ENCODE data around the gene DENND1A. TPM values are rescaled to one million over a fixed set of nuclear protein-coding genes. Genes with fewer than 3 reads are reported as not detected.

The DENND1A gene
- total and polyA plus RNA-seq, 9 donors, result 9.3 to 16.0 (median 13.8) TPM

- 93% methylated on average over 4 of the region's 4 CpGs for WGBS (ENCODE audit: insufficient coverage)
Measured at GRCh38 chr9:123419091-123419490, 510.8 kb downstream of the DENND1A start.

GRCh38 chr9:123418506-123418905, 511.4 kb downstream of the DENND1A start:
- no peak for DNase-seq
- H3K27me3 ChIP-seq (ENCODE audit: control insufficient read depth, insufficient read depth, low read length), result no peaks in the 10 kb centered on the region
- peaks cover 17% of the 10 kb centered on the region for H3K36me3 ChIP-seq (ENCODE audit: control insufficient read depth, insufficient read depth, low read length)
- H3K4me3 ChIP-seq (ENCODE audit: low read length), result no peak overlapping the region
- H3K4me1 ChIP-seq (ENCODE audit: control insufficient read depth, insufficient read depth, low read length), result peaks cover 2% of the 10 kb centered on the region
- no peak overlapping the region for H3K27ac ChIP-seq (ENCODE audit: low read length)
- no peaks in the 10 kb centered on the region for H3K9me3 ChIP-seq (replicated peaks; ENCODE audit: control insufficient read depth, low read depth, low read length)
- 96% methylated on average over 10 of the region's 10 CpGs for WGBS (ENCODE audit: insufficient coverage)

More at GRCh38 chr9:123419091-123419490, 510.8 kb downstream of the DENND1A start:
- Histone ChIP-seq H3K27me3 (ENCODE audit: control insufficient read depth, insufficient read depth, low read length) (no peaks in the 10 kb centered on the region), H3K27ac (ENCODE audit: low read length) (no peak overlapping the region), H3K36me3 (ENCODE audit: control insufficient read depth, insufficient read depth, low read length) (peaks cover 17% of the 10 kb centered on the region), H3K9me3 (replicated peaks; ENCODE audit: control insufficient read depth, low read depth, low read length) (no peaks in the 10 kb centered on the region), H3K4me1 (ENCODE audit: control insufficient read depth, insufficient read depth, low read length) (peaks cover 2% of the 10 kb centered on the region), H3K4me3 (ENCODE audit: low read length) (no peak overlapping the region)
- DNase-seq, result no peak

GRCh38 chr9:123418052-123418430, 511.9 kb downstream of the DENND1A start:
- Histone ChIP-seq H3K9me3 (replicated peaks; ENCODE audit: control insufficient read depth, low read depth, low read length) (no peaks in the 10 kb centered on the region), H3K27me3 (ENCODE audit: control insufficient read depth, insufficient read depth, low read length) (no peaks in the 10 kb centered on the region), H3K27ac (ENCODE audit: low read length) (no peak overlapping the region), H3K4me3 (ENCODE audit: low read length) (no peak overlapping the region), H3K4me1 (ENCODE audit: control insufficient read depth, insufficient read depth, low read length) (peaks cover 2% of the 10 kb centered on the region), H3K36me3 (ENCODE audit: control insufficient read depth, insufficient read depth, low read length) (peaks cover 17% of the 10 kb centered on the region)
- no peak for DNase-seq
- 86% methylated on average over 3 of the region's 5 CpGs for WGBS (ENCODE audit: insufficient coverage)

GRCh38 chr9:123417289-123418051, 512.5 kb downstream of the DENND1A start:
- Histone ChIP-seq H3K36me3 (ENCODE audit: control insufficient read depth, insufficient read depth, low read length) (peaks cover 17% of the 10 kb centered on the region), H3K9me3 (replicated peaks; ENCODE audit: control insufficient read depth, low read depth, low read length) (no peaks in the 10 kb centered on the region), H3K4me3 (ENCODE audit: low read length) (no peak overlapping the region), H3K27ac (ENCODE audit: low read length) (no peak overlapping the region), H3K27me3 (ENCODE audit: control insufficient read depth, insufficient read depth, low read length) (no peaks in the 10 kb centered on the region), H3K4me1 (ENCODE audit: control insufficient read depth, insufficient read depth, low read length) (peaks cover 2% of the 10 kb centered on the region)
- DNase-seq, result no peak
- WGBS (ENCODE audit: insufficient coverage), result 100% methylated on average over 1 of the region's 5 CpGs

- H3K27ac ChIP-seq (ENCODE audit: low read length), result no peak overlapping the region
Measured at GRCh38 chr9:123416176-123416575, 513.8 kb downstream of the DENND1A start.

GRCh38 chr9:123414936-123415930, 514.7 kb downstream of the DENND1A start:
- Histone ChIP-seq H3K4me3 (ENCODE audit: low read length) (no peak overlapping the region), H3K27me3 (ENCODE audit: control insufficient read depth, insufficient read depth, low read length) (no peaks in the 10 kb centered on the region), H3K9me3 (replicated peaks; ENCODE audit: control insufficient read depth, low read depth, low read length) (no peaks in the 10 kb centered on the region), H3K27ac (ENCODE audit: low read length) (no peak overlapping the region), H3K36me3 (ENCODE audit: control insufficient read depth, insufficient read depth, low read length) (peaks cover 15% of the 10 kb centered on the region), H3K4me1 (ENCODE audit: control insufficient read depth, insufficient read depth, low read length) (peaks cover 2% of the 10 kb centered on the region)
- no peak for DNase-seq
- 78% methylated on average over 15 of the region's 23 CpGs for WGBS (ENCODE audit: insufficient coverage)

More at GRCh38 chr9:123416176-123416575, 513.8 kb downstream of the DENND1A start:
- WGBS (ENCODE audit: insufficient coverage), result 69% methylated on average over 7 of the region's 8 CpGs
- Histone ChIP-seq H3K4me3 (ENCODE audit: low read length) (no peak overlapping the region), H3K27me3 (ENCODE audit: control insufficient read depth, insufficient read depth, low read length) (no peaks in the 10 kb centered on the region), H3K4me1 (ENCODE audit: control insufficient read depth, insufficient read depth, low read length) (peaks cover 2% of the 10 kb centered on the region), H3K36me3 (ENCODE audit: control insufficient read depth, insufficient read depth, low read length) (peaks cover 17% of the 10 kb centered on the region), H3K9me3 (replicated peaks; ENCODE audit: control insufficient read depth, low read depth, low read length) (no peaks in the 10 kb centered on the region)
- no peak for DNase-seq

GRCh38 chr9:123414204-123414603, 515.7 kb downstream of the DENND1A start:
- H3K4me3 ChIP-seq (ENCODE audit: low read length), result no peak overlapping the region
- WGBS (ENCODE audit: insufficient coverage), result 72% methylated on average over 6 of the region's 7 CpGs
- DNase-seq, result no peak
- H3K36me3 ChIP-seq (ENCODE audit: control insufficient read depth, insufficient read depth, low read length), result peaks cover 12% of the 10 kb centered on the region
- peaks cover 2% of the 10 kb centered on the region for H3K4me1 ChIP-seq (ENCODE audit: control insufficient read depth, insufficient read depth, low read length)
- H3K9me3 ChIP-seq (replicated peaks; ENCODE audit: control insufficient read depth, low read depth, low read length), result no peaks in the 10 kb centered on the region
- no peak overlapping the region for H3K27ac ChIP-seq (ENCODE audit: low read length)
- H3K27me3 ChIP-seq (ENCODE audit: control insufficient read depth, insufficient read depth, low read length), result no peaks in the 10 kb centered on the region

GRCh38 chr9:123412171-123412820, 517.6 kb downstream of the DENND1A start:
- peaks cover 4% of the 10 kb centered on the region for H3K36me3 ChIP-seq (ENCODE audit: control insufficient read depth, insufficient read depth, low read length)
- WGBS (ENCODE audit: insufficient coverage), result 79% methylated on average over 12 of the region's 18 CpGs
- peaks cover 8% of the 10 kb centered on the region for H3K4me1 ChIP-seq (ENCODE audit: control insufficient read depth, insufficient read depth, low read length)
- no peaks in the 10 kb centered on the region for H3K27me3 ChIP-seq (ENCODE audit: control insufficient read depth, insufficient read depth, low read length)
- no peak for DNase-seq
- H3K9me3 ChIP-seq (replicated peaks; ENCODE audit: control insufficient read depth, low read depth, low read length), result no peaks in the 10 kb centered on the region
- H3K4me3 ChIP-seq (ENCODE audit: low read length), result no peak overlapping the region
- no peak overlapping the region for H3K27ac ChIP-seq (ENCODE audit: low read length)

- DNase-seq, result no peak
- no peaks in the 10 kb centered on the region for H3K27me3 ChIP-seq (ENCODE audit: control insufficient read depth, insufficient read depth, low read length)
- H3K4me3 ChIP-seq (ENCODE audit: low read length), result no peak overlapping the region
- peaks cover 3% of the 10 kb centered on the region for H3K36me3 ChIP-seq (ENCODE audit: control insufficient read depth, insufficient read depth, low read length)
- H3K9me3 ChIP-seq (replicated peaks; ENCODE audit: control insufficient read depth, low read depth, low read length), result no peaks in the 10 kb centered on the region
- WGBS (ENCODE audit: insufficient coverage), result 88% methylated on average over 11 of the region's 11 CpGs
- H3K4me1 ChIP-seq (ENCODE audit: control insufficient read depth, insufficient read depth, low read length), result peaks cover 11% of the 10 kb centered on the region
- H3K27ac ChIP-seq (ENCODE audit: low read length), result no peak overlapping the region
Measured at GRCh38 chr9:123411636-123412035, 518.3 kb downstream of the DENND1A start.

All from muscle of leg (tissue), 11 donors.